ENCODE results near the gene OGFR. TPM values are rescaled to one million over a fixed set of nuclear protein-coding genes. Genes with fewer than 3 reads are reported as not detected.
A peak's percentile ranks its signal among the peaks of the same experiment; 100 is the strongest.

Gene OGFR
- total RNA-seq, 1 experiment from 2014 or later = 57.4 TPM

DNA sequence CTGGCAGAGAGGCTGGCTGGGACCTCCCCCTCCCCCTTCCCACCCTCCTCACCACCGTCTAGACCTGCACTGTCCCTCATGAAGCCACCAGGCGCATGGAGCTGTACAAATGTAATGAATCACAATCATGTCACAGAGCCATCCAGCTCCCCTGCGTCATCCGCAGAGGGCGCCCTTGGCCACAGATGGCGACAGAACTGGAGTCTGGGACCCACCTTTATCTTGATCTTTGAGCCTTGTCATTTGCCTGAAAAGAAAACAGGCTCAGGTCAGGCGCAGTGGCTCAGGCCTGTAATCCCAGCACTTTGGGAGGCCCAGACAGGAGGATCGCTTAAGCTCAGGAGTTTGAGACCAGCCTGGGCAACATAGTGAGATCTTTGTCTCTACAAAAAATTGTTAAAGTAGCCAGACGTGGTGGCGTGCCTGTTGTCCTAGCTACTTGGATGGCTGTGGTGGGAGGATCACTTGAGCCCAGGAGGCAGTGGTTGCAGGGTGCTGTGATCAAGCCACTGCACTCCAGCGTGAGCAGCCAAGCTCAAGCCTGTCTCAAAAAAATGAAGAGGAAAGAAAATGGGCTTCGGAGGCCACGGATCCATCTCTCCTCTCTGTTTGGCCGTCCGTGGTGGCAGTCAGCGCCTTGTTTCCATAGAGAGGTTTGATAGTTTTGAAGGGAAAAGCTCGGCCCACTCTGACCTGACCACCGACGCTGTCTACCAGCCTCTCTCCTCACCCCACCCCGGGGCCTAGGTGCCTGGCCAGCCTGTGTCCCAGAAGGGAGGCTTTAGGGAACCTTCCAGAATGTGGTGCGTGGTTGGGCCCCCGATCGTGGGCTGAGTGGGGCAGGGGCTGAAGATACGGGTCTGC, 18.4 kb downstream of the OGFR start:
- TF ChIP-seq, protein P1, sequence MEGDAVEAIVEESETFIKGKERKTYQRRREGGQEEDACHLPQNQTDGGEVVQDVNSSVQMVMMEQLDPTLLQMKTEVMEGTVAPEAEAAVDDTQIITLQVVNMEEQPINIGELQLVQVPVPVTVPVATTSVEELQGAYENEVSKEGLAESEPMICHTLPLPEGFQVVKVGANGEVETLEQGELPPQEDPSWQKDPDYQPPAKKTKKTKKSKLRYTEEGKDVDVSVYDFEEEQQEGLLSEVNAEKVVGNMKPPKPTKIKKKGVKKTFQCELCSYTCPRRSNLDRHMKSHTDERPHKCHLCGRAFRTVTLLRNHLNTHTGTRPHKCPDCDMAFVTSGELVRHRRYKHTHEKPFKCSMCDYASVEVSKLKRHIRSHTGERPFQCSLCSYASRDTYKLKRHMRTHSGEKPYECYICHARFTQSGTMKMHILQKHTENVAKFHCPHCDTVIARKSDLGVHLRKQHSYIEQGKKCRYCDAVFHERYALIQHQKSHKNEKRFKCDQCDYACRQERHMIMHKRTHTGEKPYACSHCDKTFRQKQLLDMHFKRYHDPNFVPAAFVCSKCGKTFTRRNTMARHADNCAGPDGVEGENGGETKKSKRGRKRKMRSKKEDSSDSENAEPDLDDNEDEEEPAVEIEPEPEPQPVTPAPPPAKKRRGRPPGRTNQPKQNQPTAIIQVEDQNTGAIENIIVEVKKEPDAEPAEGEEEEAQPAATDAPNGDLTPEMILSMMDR (conservative IDR thresholded peaks at IDR 0.05) = peak; percentile 79
- TF ChIP-seq EZH2 (IDR thresholded peaks at IDR 0.05; ENCODE audit: low read depth) = no peak
- H3K27me3 ChIP-seq (ENCODE audit: insufficient read depth, low read depth) = no peaks in the 10 kb centered on the region
- DNase-seq = peak; percentile 80 to 87
- H2AFZ ChIP-seq = no peak overlapping the region
- ChIA-PET CTCF (interaction anchor here (0.6 to 1.3 kb wide), 8 partner anchors 17 to 345 kb away, joined by 3 to 11 read pairs (median 5); no protein-coding TSS in a partner anchor), POLR2A (ENCODE audit: unreplicated experiment) (interaction anchor here (0.5 to 0.7 kb wide), 4 partner anchors 16 to 389 kb away, joined by 3 to 9 read pairs (median 4); no protein-coding TSS in a partner anchor)
- H3K9me2 ChIP-seq (ENCODE audit: insufficient read depth) = no peaks in the 10 kb centered on the region
- no peak overlapping the region for H3K4me3 ChIP-seq
- no peaks in the 10 kb centered on the region for H3K79me2 ChIP-seq (ENCODE audit: low read depth)
- intact Hi-C loops (cut with micrococcal nuclease; ENCODE audit: unreplicated experiment) = loop anchor here (1.0 to 2.0 kb wide), 3 partner anchors 50 to 186 kb away; no protein-coding TSS in a partner anchor
- H3K4me2 ChIP-seq = no peak overlapping the region
- peaks cover 36% of the 10 kb centered on the region for H3K4me1 ChIP-seq (replicated peaks; ENCODE audit: insufficient read depth)
- H3F3A ChIP-seq (ENCODE audit: insufficient read depth, low read depth) = peaks cover 34% of the 10 kb centered on the region; the same call in 1 of the 2 replicates
- no peaks in the 10 kb centered on the region for H3K36me3 ChIP-seq (ENCODE audit: low read depth)
- BruUV-seq (replicated peaks) = no TSS peak
- H4K20me1 ChIP-seq (ENCODE audit: insufficient read depth) = no peaks in the 10 kb centered on the region
- no peaks in the 10 kb centered on the region for H3K9me3 ChIP-seq (ENCODE audit: insufficient read depth, low read depth)
- H3K27ac ChIP-seq = no peak overlapping the region

DNA sequence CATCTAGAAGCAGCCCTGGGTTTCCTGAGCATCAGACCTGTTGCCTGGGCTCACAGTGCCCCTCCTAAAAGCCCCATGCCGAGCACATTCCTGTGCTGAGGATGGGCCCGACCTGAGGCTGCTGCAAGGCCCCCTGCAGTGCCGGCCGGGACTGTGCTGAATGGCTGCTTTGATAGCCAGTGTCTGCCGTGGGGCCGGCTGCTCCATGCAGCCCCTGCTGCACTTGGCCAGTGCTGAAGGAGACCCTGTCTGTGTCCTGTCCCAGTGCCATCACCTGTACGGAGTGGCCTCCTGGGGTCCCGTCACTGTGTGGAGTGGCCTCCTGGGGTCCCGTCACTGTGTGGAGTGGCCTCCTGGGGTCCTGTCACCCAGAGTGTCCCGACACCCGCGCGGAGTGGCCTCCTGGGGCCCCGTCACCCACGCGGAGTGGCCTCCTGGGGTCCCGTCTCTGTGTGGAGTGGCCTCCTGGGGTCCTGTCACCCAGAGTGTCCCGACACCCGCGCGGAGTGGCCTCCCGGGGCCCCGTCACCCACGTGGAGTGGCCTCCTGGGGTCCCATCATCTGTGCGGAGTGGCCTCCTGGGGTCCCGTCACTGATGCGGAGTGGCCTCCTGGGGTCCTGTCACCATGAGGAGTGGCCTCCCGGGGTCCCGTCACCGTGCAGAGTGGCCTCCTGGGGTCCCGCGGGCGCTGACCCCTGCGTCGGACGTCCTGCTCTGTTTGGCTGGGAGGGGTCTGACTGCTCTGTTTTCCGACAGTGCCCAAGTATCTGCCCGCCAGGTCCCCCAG, 19.2 kb downstream of the OGFR start:
- no TSS peak for BruUV-seq (replicated peaks)
- H3K4me2 ChIP-seq = peak overlapping the region; percentile 94
- POLR2A ChIA-PET (ENCODE audit: unreplicated experiment) = no interaction called here
- DNase-seq = no peak
- H3K79me2 ChIP-seq (ENCODE audit: low read depth) = no peaks in the 10 kb centered on the region
- no peaks in the 10 kb centered on the region for H3K36me3 ChIP-seq (ENCODE audit: low read depth)
- peaks cover 27% of the 10 kb centered on the region; the same call in 1 of the 2 replicates for H3F3A ChIP-seq (ENCODE audit: insufficient read depth, low read depth)
- no peaks in the 10 kb centered on the region for H3K27me3 ChIP-seq (ENCODE audit: insufficient read depth, low read depth)
- intact Hi-C loops (cut with micrococcal nuclease; ENCODE audit: unreplicated experiment) = loop anchor here (2.0 kb wide), 2 partner anchors 49 to 77 kb away; no protein-coding TSS in a partner anchor
- no peaks in the 10 kb centered on the region for H3K9me2 ChIP-seq (ENCODE audit: insufficient read depth)
- H3K4me1 ChIP-seq (replicated peaks; ENCODE audit: insufficient read depth) = peaks cover 27% of the 10 kb centered on the region
- no peaks in the 10 kb centered on the region for H4K20me1 ChIP-seq (ENCODE audit: insufficient read depth)
- H3K9me3 ChIP-seq (ENCODE audit: insufficient read depth, low read depth) = no peaks in the 10 kb centered on the region
- TF ChIP-seq EZH2 (IDR thresholded peaks at IDR 0.05; ENCODE audit: low read depth) = no peak
- TF ChIP-seq, protein P1 (conservative IDR thresholded peaks at IDR 0.05) = no peak
- no peak overlapping the region for H3K27ac ChIP-seq
- CTCF ChIA-PET = interaction anchor here (0.6 to 1.3 kb wide), 3 partner anchors 49 to 346 kb away, joined by 3 to 10 read pairs (median 3); no protein-coding TSS in a partner anchor
- H2AFZ ChIP-seq = no peak overlapping the region
- peak overlapping the region; percentile 57; the same call in 1 of the 2 replicates for H3K4me3 ChIP-seq
